GM12874 (cell line): ENCODE data around the gene NPFFR2.

Experiments used
- TF ChIP-seq, protein P1 (sequence below): IDR thresholded peaks from 2 replicates; pipeline ENCODE4 v1.5.1; 2011; ENCODE audit warnings: low read depth, mild to moderate bottlenecking, control low read depth, low read length, moderate library complexity; ENCODE audit not compliant: insufficient read depth

NPFFR2 gene

DNA sequence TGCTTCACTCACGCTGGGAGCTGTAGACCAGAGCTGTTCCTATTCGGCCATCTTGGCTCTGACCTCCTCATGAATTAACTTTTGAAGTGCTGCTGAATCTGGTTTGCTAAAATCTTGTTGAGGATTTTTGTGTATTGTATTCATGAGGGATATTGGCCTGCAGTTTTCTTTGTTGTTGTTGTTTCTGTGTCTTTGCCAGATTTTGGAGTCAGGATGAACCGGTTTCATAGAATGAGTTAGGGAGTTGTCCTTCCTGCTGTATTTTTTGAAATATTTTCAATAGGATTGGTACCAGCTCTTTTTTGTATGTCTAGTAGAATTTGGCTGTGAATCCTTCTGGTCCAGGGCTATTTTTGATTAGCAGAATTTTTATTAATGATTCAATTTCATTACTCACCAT is 138.1 kb downstream of the NPFFR2 start:
- TF ChIP-seq, protein P1, sequence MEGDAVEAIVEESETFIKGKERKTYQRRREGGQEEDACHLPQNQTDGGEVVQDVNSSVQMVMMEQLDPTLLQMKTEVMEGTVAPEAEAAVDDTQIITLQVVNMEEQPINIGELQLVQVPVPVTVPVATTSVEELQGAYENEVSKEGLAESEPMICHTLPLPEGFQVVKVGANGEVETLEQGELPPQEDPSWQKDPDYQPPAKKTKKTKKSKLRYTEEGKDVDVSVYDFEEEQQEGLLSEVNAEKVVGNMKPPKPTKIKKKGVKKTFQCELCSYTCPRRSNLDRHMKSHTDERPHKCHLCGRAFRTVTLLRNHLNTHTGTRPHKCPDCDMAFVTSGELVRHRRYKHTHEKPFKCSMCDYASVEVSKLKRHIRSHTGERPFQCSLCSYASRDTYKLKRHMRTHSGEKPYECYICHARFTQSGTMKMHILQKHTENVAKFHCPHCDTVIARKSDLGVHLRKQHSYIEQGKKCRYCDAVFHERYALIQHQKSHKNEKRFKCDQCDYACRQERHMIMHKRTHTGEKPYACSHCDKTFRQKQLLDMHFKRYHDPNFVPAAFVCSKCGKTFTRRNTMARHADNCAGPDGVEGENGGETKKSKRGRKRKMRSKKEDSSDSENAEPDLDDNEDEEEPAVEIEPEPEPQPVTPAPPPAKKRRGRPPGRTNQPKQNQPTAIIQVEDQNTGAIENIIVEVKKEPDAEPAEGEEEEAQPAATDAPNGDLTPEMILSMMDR, result no peak

DNA sequence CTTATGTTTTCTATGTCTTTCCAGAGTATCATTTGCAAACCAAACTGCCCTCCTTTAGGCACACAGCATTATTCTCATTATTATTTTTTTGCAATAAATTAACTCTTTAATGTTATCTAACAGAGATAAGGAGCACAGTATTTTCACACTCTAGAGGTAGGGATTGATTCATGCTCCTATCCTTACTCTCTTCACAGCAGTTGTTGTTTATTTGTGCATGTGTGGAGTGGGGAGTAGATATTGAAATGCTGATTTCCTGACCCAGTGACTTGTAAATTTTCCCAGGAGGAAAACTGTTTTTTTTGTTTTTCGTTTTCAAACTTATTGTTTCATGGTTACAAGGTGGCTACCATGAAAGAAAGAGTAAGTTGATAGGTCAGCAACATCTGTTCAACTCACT is 140.0 kb downstream of the NPFFR2 start:
- TF ChIP-seq, protein P1, result no peak

DNA sequence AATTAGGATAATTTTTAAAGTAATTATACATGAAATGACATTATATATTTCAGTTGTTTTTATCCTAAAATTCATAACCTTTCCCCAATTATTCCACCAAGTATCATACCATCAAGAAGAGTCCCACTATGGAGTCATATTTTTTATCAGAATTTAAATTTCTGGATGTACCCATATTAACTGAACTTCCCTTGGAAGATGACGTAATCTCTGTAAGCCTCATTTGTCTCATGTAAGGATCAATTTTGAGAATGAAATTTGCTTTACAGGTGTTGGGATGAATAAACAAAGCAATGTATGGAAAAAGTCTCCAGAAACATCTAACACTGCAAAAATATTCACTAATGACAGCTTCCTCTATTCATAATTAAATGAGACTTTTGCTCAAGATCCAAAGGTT is 147.5 kb downstream of the NPFFR2 start:
- TF ChIP-seq, protein P1, result no peak

DNA sequence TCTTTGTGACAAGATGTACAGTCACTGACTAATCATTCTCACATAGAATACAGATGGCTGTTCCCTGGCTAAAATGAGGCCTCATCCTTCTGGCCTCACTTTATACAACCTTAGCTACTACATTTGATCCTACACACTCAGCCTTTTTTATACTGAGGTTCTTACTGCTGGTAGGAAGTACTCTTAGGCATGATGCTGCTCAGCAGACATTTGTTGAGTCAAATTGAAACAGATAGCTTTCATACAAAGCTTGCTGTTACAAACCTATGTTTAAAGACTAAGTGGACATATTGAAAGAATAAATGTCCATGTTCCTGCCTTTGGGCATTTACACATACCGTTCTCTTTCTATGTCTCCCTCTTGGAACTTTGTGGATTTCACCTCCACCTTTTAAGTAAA is 154.9 kb downstream of the NPFFR2 start:
- TF ChIP-seq, protein P1, result no peak

DNA sequence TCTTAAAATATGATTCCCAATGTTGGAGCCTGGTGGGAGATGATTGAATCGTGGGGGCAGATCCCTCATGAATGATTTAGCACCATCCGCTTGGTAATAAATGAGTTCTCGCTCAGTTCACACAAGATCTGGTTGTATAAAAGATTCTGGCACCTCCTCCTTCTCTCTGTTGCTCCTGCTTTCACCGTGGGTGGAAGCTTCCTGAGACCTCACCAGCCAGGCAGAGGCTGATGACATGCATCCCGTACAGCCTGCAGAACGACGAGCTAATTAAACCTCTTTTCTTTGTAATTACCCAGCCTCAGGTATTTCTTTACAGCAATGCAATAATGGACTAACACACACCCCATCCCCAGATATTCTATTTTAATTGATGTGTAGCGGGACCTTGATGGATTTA is 162.2 kb downstream of the NPFFR2 start:
- TF ChIP-seq, protein P1, result no peak

DNA sequence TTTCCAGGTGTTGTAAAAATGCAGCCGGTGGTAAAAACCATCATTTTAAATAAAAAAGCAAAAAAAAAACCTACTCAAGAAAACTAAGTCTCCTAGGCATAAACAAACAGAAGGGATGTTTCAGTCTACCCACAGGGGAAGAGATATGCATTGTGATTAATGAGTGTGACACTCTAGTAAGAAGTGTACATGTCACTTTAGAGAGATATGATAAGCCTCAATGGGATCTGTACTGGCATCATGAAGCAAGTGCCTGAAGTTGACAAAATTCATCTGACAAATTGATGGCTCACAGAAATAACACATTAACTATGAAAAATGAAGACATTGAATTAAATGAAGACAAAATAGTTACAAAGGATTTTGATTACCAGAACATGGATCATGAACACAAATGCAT is 162.7 kb downstream of the NPFFR2 start:
- TF ChIP-seq, protein P1, result no peak
